ENCODE measurements around the gene LRRC4C. TPM values are rescaled to one million over a fixed set of nuclear protein-coding genes. Genes with fewer than 3 reads are reported as not detected.

LRRC4C gene
- total RNA-seq, 1 donor from 2014 or later = 14.0 TPM

DNA sequence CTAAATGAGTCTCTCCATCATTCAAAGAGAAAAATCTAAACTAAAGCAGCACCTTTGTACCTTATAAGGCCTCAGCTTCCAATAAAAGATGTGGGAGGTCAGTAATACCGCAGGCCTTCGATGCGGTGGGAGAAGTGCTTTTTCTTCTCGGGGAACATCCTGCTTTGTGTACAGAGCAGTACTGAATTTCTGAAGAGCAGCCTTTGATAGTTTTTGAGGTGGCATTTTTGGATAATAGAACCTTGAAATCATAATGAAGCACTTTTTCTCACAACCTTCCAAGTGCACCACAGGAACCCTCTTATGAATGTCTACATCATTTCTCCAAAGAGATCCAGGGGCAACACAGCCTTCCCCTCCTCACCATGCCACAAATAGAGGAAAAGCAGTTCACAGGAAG lies 39.6 kb downstream of the LRRC4C start:
- H3K27ac Mint-ChIP-seq = no peak overlapping the region
- peaks cover 17% of the 10 kb centered on the region for H3K4me1 Mint-ChIP-seq (ENCODE audit: unreplicated experiment)
- no peak overlapping the region for H3K4me3 Mint-ChIP-seq
- TF ChIP-seq, protein P1, sequence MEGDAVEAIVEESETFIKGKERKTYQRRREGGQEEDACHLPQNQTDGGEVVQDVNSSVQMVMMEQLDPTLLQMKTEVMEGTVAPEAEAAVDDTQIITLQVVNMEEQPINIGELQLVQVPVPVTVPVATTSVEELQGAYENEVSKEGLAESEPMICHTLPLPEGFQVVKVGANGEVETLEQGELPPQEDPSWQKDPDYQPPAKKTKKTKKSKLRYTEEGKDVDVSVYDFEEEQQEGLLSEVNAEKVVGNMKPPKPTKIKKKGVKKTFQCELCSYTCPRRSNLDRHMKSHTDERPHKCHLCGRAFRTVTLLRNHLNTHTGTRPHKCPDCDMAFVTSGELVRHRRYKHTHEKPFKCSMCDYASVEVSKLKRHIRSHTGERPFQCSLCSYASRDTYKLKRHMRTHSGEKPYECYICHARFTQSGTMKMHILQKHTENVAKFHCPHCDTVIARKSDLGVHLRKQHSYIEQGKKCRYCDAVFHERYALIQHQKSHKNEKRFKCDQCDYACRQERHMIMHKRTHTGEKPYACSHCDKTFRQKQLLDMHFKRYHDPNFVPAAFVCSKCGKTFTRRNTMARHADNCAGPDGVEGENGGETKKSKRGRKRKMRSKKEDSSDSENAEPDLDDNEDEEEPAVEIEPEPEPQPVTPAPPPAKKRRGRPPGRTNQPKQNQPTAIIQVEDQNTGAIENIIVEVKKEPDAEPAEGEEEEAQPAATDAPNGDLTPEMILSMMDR (conservative IDR thresholded peaks at IDR 0.05) = no peak
- H3K36me3 Mint-ChIP-seq = no peaks in the 10 kb centered on the region
- peaks cover 2% of the 10 kb centered on the region for H3K27me3 Mint-ChIP-seq
- DNase-seq (ENCODE audit: extremely low spot score, unreplicated experiment) = no peak
- H3K9me3 Mint-ChIP-seq = no peaks in the 10 kb centered on the region

DNA sequence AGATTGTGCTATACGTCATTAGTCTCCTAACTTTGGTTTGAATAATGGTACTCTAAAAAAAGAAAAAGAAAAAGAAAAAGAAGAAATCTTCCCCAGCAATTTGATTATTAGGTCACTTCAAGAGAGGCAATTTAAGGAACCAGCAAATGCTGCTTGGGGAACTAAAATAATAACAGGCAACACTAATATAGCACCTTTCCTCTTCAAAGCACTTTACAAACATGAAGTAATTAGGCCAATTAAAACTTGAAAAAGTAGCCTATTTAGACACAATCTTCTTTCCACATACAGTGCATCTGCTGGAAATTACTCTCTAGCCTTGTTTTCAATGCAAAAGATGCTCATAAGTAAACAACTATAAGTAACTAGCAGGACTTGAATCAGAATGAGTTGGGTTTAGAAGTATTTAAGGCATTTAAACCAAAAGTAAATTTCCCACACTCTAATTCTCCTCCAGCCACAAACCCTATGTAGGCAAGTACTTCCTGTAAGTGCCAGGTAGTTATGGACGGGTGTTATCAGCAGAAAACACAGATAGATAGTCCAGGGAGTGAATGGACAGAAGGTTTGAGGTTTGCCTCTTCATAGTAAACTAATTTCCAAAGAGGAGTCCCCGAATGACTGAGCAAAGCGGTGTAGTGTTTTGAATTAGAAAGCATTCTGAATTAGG lies 44.5 kb downstream of the LRRC4C start:
- Mint-ChIP-seq H3K27me3 (peaks cover 4% of the 10 kb centered on the region), H3K36me3 (no peaks in the 10 kb centered on the region), H3K27ac (no peak overlapping the region), H3K4me3 (no peak overlapping the region), H3K4me1 (ENCODE audit: unreplicated experiment) (peaks cover 11% of the 10 kb centered on the region), H3K9me3 (no peaks in the 10 kb centered on the region)
- TF ChIP-seq, protein P1 (conservative IDR thresholded peaks at IDR 0.05) = no peak
- no peak for DNase-seq (ENCODE audit: extremely low spot score, unreplicated experiment)

DNA sequence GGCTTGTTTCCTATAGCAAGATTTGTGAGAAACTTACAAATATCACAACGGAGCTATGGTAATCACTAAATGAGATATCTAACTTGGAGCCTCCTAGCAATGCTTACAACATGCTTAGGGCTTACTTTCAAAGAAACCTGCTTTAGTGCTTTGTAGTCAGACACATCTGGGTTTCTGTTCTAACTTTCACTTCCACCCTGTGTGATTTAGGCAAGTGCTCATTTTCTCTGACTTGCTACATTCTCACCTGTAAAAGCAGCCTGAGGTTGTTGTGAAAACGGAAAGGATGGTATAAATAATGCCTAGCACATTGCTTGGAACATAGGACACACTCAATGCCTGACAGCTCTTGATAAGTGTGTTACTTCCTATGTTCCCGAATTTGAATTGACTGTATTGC lies 45.6 kb downstream of the LRRC4C start:
- TF ChIP-seq, protein P1 (conservative IDR thresholded peaks at IDR 0.05) = no peak
- H3K27me3 Mint-ChIP-seq = peaks cover 4% of the 10 kb centered on the region
- no peaks in the 10 kb centered on the region for H3K36me3 Mint-ChIP-seq
- no peak for DNase-seq (ENCODE audit: extremely low spot score, unreplicated experiment)
- no peaks in the 10 kb centered on the region for H3K9me3 Mint-ChIP-seq
- H3K4me1 Mint-ChIP-seq (ENCODE audit: unreplicated experiment) = peaks cover 11% of the 10 kb centered on the region
- H3K4me3 Mint-ChIP-seq = no peak overlapping the region
- no peak overlapping the region for H3K27ac Mint-ChIP-seq

DNA sequence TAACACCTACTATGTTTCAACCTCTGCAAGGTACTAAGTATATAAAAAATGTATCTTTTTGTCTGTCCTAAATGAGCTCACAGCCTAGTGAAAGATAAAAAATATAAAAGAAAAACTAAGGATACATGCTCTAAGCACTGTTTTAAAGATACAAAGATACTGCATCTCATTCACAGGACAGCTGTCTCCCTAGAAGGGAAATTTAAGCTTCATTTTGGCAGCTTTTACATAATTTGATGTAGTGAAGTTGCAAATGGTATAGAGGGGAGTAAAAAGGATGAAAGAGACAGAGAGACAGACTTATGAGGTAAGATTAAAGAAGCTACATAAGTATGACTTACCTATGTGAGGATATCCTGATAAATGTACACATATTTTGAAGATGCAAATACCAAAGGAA lies 53.6 kb downstream of the LRRC4C start:
- Mint-ChIP-seq H3K4me1 (ENCODE audit: unreplicated experiment) (peaks cover 25% of the 10 kb centered on the region), H3K36me3 (no peaks in the 10 kb centered on the region), H3K27me3 (peaks cover 3% of the 10 kb centered on the region), H3K4me3 (no peak overlapping the region), H3K9me3 (no peaks in the 10 kb centered on the region), H3K27ac (no peak overlapping the region)
- TF ChIP-seq, protein P1 (conservative IDR thresholded peaks at IDR 0.05) = no peak
- no peak for DNase-seq (ENCODE audit: extremely low spot score, unreplicated experiment)

GRCh38 chr11:41404109-41404508 lies 55.3 kb downstream of the LRRC4C start:
- H3K27ac Mint-ChIP-seq = no peak overlapping the region
- H3K27me3 Mint-ChIP-seq = peaks cover 3% of the 10 kb centered on the region
- no peak for DNase-seq (ENCODE audit: extremely low spot score, unreplicated experiment)
- TF ChIP-seq, protein P1 (conservative IDR thresholded peaks at IDR 0.05) = no peak
- H3K4me1 Mint-ChIP-seq (ENCODE audit: unreplicated experiment) = peaks cover 33% of the 10 kb centered on the region
- no peaks in the 10 kb centered on the region for H3K9me3 Mint-ChIP-seq
- no peak overlapping the region for H3K4me3 Mint-ChIP-seq
- H3K36me3 Mint-ChIP-seq = no peaks in the 10 kb centered on the region
